ENCODE data around the gene RSRC2. TPM values are rescaled to one million over a fixed set of nuclear protein-coding genes. Genes with fewer than 3 reads are reported as not detected.

RSRC2 gene
- total and polyA plus RNA-seq, 8 donors: 49.6 to 283 (median 210) TPM

DNA sequence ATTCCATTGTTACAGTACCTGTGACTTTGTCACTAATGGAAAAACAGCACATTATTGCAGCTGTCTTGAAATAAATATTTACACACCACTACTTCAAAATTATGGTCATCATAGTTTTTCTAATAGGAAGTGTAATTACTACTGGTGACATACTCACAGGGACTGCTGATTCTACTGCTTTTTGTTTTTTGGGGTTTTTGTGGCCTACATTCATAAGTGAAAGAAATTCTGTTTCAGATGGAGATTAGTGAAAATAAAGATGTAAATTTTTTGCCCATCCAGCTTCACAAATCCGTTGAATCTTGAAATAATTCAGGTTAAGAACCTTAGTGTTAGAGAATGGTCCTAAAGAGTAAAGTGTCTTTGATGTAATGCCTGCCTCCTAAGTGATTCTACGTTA, 17.8 kb upstream of the RSRC2 start:
- Histone ChIP-seq H3K27me3 (no peaks in the 10 kb centered on the region), H3K9me3 (no peaks in the 10 kb centered on the region), H3K27ac (no peak overlapping the region), H3K36me3 (peaks cover 0 to 66% of the 10 kb centered on the region in 2 donors), H3K4me3 (no peak overlapping the region), H3K4me1 (no peaks in the 10 kb centered on the region)
- intact Hi-C loops (cut with DNase I): no loop called here
- no peak for DNase-seq
- TF ChIP-seq, protein P1, sequence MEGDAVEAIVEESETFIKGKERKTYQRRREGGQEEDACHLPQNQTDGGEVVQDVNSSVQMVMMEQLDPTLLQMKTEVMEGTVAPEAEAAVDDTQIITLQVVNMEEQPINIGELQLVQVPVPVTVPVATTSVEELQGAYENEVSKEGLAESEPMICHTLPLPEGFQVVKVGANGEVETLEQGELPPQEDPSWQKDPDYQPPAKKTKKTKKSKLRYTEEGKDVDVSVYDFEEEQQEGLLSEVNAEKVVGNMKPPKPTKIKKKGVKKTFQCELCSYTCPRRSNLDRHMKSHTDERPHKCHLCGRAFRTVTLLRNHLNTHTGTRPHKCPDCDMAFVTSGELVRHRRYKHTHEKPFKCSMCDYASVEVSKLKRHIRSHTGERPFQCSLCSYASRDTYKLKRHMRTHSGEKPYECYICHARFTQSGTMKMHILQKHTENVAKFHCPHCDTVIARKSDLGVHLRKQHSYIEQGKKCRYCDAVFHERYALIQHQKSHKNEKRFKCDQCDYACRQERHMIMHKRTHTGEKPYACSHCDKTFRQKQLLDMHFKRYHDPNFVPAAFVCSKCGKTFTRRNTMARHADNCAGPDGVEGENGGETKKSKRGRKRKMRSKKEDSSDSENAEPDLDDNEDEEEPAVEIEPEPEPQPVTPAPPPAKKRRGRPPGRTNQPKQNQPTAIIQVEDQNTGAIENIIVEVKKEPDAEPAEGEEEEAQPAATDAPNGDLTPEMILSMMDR (IDR thresholded peaks at IDR 0.05): no peak
- ATAC-seq: no peak

DNA sequence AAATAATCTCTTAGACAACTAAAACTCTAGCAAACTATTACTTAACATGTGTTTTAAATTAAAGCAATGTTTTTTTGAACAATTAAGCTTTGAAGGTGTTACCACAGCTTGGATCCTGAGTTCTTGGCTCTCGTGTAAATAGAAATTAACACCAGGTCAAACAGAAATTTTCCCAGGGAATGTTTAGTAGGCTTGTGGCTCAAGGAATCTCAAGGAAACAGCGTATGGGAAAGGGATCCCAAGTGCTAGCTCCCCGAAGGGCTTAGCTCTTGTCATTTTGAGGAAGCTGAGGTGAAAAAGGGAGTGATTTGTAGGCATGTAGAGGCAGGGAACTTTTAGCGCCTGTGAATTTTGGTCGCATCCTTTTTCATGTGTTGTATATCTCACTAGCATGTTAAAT, 11.8 kb upstream of the RSRC2 start:
- H3K36me3 ChIP-seq: peaks cover 0 to 52% of the 10 kb centered on the region in 2 donors
- intact Hi-C loops (cut with DNase I): no loop called here
- H3K4me1 ChIP-seq: no peaks in the 10 kb centered on the region
- TF ChIP-seq, protein P1 (IDR thresholded peaks at IDR 0.05): no peak
- H3K4me3 ChIP-seq: no peak overlapping the region
- H3K27ac ChIP-seq: no peak overlapping the region
- no peak for ATAC-seq
- no peaks in the 10 kb centered on the region for H3K27me3 ChIP-seq
- no peaks in the 10 kb centered on the region for H3K9me3 ChIP-seq
- DNase-seq: no peak

DNA sequence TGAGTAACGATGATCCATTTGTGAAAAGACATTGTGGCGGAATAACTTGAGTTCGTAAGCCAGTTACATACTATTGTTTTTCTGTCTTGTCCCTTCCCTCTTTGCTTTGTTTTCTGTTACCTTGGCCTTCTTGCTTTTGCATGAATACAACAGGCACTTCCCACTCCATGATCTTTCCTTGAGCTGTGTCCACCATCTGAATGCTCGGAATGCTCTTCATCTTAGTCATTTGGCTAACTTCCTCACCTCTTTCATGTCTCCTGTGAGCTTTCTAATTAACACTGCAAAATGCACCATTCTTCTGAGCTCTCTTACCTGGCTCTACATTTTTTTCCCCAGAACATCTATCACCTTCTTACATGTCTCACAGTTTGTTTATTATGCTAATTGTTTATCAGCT, 10.3 kb upstream of the RSRC2 start:
- ATAC-seq (no peak), DNase-seq (no peak)
- intact Hi-C loops (cut with DNase I): no loop called here
- Histone ChIP-seq H3K27ac (no peak overlapping the region), H3K36me3 (peaks cover 0 to 39% of the 10 kb centered on the region in 2 donors), H3K27me3 (no peaks in the 10 kb centered on the region), H3K4me3 (no peak overlapping the region), H3K4me1 (no peaks in the 10 kb centered on the region), H3K9me3 (no peaks in the 10 kb centered on the region)
- TF ChIP-seq, protein P1 (IDR thresholded peaks at IDR 0.05): no peak

DNA sequence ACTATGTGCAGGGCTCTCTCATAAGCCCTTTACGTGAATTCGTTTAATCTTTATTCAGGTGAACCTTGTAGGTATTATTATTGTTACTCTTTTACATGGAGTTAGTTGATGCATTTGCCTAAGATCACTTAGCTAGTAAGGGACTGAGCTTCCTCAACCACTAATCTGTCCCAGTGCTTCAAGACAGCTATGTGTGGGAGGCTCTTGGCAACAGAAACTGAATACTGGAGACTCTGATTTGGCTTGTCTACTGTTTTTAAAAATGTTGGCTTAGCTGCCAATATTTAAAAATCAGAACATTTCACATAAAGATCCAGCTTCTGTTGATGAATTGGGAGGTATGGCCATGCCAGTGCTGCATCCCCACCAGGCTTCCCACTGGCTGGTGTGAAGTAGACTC, 7.1 kb upstream of the RSRC2 start:
- H3K4me3 ChIP-seq: no peak overlapping the region
- no peaks in the 10 kb centered on the region for H3K4me1 ChIP-seq
- DNase-seq (no peak), ATAC-seq (no peak)
- TF ChIP-seq, protein P1 (IDR thresholded peaks at IDR 0.05): no peak
- H3K36me3 ChIP-seq: peaks cover 0 to 44% of the 10 kb centered on the region in 2 donors
- H3K27me3 ChIP-seq: no peaks in the 10 kb centered on the region
- H3K9me3 ChIP-seq: no peaks in the 10 kb centered on the region
- intact Hi-C loops (cut with DNase I): no loop called here
- no peak overlapping the region for H3K27ac ChIP-seq

DNA sequence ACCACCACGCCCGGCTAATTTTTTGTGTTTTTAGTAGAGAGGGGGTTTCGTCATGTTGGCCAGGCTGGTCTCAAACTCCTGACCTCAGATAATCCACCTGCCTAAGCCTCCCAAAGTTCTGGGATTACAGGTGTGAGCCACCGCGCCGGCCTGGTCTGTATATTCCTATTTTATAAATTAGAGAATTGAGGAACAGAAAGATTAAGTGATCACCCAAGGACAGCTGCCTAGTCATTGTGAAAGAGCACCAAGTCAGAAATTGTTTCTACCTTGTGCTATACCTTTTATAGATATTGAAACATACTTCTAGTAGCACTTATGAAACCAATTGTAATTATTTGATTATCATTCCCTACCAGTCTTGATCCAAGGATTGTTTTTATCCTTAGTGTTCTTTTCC, 2.3 kb upstream of the RSRC2 start:
- Histone ChIP-seq H3K9me3 (no peaks in the 10 kb centered on the region), H3K27me3 (no peaks in the 10 kb centered on the region), H3K4me1 (peaks cover 19 to 25% of the 10 kb centered on the region in 2 donors), H3K4me3 (no peak overlapping the region), H3K36me3 (peaks cover 0 to 24% of the 10 kb centered on the region in 2 donors), H3K27ac (no peak overlapping the region)
- DNase-seq (no peak), ATAC-seq (no peak)
- TF ChIP-seq, protein P1 (IDR thresholded peaks at IDR 0.05): no peak
- intact Hi-C loops (cut with DNase I): no loop called here
